ENCODE data around the gene ADAMTS2.

Gene ADAMTS2

DNA sequence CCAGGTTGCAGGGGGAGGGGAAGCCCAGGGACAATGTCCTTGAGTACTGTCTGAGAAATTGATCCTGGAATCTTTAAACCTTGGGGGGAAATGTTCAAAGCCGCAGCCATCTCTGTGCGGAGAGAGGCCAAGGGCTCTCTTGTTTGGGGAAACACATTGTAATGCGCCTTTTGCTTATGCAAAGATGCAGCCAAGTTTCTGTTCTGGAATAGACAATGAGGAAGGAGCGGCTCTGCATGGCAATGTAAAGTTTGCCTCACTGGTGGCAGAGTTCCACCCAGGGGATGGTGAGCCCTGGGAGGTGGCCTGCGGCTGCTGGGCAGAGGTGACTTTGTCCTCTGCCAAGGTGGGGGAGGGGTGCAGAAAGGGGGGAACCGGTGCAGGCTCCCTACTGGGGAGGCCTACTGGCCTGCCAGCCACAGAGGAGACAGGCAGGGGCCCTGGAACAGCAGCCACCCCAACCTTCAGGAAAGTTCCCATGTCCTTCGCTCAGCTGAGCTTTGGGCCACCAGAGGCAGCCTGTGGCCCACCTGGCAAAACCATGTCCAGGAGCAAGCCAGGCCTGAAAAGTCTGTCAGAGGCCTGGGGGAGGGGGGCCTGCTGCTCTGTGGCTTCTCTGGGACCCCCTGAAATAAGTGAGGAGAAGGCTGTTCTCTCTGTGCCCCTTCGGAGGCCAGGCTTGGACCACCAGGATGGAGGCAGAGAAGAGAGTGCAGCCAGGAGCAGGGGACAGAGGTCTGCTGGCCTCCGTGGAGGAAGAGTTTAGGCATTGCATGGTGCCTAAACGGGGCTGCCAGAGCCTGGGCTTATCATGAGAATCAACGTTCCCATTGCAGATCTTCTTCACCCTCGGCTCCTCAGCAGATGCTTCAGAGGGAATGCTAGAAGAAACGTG lies 157.3 kb downstream of the ADAMTS2 start:
- no peak for DNase-seq

DNA sequence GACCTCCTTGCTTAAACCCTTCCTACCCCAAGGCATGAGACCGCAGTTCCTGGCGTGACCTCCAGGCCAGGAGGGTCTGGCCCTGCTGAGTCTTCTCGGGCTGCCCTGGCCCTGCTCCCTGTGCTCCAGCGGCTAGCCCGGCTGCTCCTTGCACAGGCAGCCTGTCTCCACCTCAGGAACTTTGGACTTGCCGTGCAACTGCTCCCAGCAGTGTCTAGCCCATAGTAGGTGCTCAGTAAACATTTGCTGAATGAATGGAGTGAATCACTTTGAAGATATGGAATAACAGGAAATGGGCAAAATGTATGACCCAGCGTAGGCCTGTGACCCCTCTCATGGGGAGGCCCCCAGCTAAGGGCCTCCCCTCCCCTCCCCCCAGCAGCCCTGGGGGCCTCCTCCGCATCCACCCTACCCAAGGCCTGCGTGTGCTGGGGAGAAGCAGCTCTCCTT lies 158.0 kb downstream of the ADAMTS2 start:
- DNase-seq = no peak

DNA sequence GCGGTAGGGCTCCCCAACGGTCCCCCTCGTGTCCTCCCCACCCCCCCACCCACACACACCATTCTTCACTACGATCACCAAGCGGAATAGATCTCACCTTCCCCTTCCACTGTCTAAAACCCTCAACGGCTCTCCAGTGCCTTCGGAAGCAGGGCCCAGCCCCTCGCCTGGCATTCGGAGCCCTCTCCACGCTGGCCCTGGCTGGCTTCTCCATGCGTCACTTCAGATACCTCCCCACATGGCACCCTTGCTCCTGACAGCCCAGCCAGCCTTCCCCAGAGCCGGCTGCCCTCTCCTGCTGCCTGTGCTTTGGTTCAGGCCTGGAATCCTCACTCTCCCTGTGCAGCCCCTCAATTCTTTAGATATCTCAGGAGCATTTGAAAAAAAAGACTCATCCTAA lies 158.5 kb downstream of the ADAMTS2 start:
- no peak for DNase-seq

DNA sequence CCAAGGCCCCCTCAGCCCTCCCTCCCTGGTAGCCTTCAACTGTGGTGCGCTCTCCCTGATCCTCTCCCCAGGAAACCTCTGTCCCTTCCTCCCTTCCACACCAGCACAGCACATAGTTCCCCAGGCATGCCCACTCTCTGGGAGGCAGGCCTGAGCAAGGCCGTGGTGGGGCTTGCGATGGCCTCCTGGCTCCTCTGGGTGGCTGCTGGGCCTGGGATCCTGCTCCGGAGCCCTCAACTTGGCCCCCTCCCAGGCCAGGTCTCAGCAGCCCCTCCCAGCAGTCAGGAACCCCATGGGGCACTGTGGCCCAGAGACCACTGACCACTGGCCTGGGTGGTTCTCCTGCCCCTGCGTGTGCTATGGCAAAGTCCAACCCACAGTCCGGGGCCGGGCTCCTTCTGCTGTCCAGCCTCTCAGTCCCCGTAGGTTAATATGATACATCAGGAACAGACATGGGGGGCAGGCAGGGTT lies 159.3 kb downstream of the ADAMTS2 start:
- no peak for DNase-seq

DNA sequence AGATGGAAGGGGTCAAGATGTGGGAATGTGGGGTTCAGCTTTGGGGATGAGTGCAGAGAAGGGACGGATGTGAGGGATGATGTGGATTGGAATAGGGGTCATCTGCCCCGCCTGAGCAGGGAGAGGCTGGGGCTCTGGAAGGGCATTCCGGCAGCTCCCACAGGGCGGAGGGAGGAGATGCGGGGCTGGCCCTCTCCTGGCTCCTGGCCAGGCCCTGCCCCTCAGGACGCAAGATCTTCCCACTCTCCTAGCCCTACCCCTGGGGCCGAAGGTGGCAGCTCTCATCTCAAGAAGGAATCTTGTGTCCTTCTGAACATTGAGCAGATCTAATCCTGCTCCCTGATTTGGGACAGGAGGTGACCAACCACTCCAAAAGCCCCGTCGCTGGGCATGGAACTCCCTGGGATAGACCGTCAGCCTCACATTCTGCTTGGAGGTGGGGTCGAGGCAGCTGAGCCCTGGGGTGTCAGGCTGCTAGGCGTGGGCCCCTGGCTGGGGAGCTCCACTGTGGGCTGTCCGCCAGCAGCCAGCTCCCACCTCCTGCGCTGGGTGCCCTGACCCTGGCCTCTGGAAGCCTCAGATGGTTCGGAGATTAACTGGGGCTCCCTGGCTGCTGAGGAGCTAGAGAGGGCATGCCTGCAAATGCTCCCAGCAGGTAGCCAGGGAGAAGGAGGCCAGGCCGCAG lies 159.9 kb downstream of the ADAMTS2 start:
- DNase-seq = no peak

DNA sequence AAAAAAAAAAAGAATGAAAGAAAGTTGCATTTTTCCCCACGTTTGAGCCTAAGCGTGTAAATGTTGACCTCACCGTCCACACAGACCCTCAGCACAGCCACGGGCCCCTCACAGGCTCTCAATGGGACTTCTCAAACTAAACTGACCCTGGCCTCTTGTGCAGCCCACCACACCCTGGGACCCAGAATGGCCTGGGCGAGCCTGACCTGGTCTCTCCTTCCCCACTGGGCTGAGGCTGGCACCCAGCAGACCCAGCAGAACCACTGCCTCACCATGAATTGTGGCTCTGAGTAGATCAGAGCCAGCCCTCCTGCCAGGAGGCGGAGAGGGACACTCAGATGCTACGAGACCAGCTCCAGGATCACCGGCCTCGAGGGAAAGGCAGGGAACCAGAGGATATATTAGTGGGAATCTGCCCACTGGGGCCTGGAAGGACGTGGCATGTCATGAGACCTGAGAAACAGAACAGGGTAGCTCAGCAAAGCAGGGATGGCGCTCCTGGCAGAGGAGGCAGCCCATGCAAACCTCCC lies 160.7 kb downstream of the ADAMTS2 start:
- no peak for DNase-seq

DNA sequence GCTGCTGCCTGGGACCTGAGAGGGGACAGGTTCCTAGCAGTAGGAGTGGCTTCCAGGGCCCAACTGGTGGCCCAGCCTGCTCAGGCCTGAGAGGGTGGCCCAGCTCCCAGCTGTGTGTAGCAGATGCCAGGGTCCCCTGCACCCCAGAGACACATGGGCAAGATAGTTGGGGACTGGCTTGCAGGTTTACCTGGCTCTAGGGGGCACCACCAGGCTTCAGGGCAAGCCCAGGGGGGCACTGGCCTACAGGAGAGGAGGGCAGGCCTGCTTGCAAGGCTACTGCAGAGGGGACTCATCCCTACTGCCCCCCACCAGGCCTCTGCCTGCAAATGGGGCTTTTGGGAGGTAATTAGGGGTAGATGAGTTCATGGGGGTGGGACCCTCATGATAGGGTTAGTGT lies 161.8 kb downstream of the ADAMTS2 start:
- no peak for DNase-seq

DNA sequence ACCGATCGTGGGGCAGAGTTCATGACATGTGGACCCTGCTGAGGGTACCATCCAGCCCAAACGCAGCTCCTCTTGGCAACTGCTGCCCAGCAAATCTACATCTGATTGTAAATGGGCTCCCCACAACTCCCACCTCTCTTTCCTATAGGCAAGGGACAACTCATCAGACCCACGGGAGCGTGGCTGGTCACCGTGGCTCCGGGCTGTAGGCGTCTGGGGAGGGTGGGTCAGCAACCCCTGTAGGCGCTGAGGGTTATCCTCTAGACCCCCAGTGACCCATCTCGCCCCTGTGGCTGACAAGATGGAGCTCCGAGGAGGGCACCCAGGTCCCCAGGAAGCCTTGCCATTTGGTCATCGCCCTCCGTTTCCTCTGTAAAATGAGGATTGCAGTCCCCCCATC lies 162.7 kb downstream of the ADAMTS2 start:
- DNase-seq = no peak

DNA sequence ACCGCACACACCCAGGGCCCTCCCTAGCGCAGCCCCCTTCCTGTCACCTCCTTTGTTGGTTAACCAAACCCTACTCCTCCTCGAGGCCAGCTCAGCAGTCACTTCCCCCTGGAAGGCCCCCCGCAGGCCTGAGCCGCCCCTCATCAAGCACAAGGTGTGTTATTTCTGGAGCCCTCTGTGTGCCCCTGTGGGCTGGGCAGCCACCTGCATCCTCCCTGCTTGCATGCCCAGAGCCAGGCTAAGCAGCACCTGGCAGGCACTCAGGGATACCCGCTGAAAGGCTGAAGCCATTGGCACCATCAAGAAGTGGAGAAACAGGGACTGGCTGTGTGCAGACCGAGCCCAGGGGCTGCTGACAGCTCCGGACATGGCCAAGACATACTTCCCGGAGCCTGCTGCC lies 163.3 kb downstream of the ADAMTS2 start:
- no peak for DNase-seq

DNA sequence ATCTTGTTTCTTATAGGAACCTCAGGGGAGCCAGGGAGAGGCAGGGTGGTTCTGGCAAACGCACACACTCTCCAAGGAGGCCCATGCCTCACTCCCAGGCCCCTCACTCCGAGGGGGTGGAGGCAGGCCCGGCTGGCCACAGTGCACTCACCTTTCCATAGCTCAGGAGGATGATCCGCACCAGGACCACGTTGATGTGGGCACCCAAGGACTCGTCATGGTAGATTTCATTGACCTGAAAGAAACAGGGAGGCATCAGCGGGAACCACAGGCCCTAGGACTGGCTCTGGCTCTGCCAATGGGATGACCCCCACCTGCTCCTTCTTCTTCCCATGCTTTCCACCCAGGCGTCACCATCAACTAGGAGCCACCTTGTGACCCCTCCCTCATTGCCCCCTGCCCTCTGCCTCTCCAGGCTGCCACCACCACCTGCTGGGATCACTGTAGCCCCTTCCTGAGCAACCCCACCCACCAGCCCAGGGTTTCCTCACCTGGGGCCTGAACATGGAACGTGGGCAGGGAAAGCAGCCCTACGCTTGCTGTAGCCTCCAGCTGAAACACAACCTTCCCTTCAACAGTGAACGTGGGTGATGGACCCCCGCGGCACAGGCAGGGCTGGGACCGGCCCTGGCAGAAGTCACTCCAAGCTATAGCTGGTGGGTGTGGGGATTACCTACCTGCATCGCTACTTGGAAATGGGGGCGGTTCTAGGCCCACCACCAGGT lies 164.2 kb downstream of the ADAMTS2 start:
- no peak for DNase-seq

DNA sequence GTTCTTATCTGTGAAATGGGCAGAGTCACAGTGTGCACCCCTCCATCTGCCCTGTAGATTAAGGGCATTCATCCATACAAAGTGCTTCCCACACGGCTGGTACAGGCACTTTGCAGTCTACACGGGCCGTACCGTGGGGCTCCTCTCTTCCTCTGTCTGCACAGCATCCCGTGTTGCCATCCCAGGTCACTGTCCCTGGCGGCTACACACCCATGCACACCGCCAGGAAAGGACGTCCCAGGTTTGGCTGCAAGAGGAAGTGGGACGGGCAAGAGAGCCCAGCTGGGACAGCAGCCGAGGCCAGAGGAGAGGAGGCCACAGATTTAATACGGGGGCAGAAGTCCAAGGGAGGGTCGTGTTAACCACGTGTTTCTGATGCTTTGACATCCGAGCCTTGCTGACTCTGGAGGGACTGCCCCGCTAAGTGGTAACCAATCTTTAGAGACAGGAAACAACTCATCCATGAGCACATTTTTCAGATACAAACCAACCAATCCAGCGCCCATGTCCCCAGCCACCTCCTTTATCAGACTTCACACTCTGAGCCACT lies 165.1 kb downstream of the ADAMTS2 start:
- no peak for DNase-seq

DNA sequence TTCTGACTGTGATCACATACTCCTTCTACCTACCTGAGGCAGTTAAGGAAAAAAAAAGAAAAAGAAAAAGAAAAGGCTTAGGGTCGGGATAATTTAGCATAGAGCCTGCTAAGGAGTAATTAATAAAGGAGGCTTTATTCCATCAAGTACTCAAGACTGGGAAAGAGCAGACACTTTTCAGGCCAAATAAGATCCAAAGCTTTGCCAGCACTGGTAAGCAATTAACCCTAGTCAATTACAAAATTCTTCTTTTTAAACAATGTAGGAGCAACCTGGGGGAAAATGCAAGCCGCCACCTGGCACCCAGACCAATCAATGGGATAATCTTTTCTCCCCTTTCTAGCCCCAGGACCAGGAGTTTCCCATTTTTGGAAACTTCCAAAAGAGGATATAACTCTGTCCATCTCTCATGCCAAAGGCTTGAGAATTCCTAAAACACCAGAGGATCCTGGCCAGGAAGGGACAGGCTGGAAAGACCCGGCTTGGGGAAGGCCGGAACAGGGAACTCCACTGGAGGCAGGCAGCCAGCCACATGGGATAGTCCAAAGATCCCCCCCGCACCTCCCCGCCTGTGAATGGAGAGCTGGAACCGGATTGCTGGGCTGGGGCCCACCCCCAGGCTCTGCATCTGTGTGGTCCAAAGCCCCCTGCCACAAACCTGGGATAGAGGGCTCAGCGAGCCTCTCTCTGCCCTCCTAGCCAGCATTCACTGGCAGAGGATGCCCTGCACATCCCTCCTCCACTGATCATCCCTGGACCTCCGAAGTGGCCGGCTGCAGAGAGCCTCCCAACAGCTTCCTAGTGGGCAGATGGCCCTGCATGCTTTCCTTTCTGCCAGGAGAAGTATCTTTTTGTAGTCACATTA lies 167.3 kb downstream of the ADAMTS2 start:
- no peak for DNase-seq

DNA sequence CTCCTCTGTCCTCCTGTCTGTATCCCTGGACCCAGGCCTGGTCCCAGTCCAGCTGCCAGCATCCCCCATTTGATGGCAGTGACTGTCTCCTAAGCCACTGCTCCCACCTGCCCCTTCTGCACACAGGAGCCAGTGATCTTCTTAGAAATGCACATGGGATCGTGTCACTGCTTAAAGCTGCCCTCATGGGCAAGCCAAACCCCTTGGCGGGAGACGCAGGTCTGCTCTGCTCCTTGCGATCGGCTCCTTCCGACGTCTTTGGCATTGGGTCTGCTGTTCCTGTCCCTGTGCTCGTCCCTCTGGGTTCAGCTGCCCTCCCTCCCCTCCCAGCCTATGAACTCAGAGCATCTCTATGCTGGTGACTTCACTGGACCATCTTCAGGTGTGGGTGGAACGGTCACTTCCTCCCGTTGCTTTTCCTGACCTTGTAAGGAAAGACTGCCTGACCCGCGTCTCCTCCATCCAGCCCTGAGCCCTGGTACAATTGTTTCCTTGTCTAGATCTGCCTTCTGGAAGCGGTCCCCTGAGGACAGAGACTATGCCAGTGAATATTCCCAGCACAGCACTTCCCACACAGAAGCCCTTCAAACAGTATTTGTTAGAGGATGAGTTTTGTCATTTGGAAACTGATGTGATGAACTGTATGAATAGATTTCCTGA lies 168.6 kb downstream of the ADAMTS2 start:
- DNase-seq = no peak

DNA sequence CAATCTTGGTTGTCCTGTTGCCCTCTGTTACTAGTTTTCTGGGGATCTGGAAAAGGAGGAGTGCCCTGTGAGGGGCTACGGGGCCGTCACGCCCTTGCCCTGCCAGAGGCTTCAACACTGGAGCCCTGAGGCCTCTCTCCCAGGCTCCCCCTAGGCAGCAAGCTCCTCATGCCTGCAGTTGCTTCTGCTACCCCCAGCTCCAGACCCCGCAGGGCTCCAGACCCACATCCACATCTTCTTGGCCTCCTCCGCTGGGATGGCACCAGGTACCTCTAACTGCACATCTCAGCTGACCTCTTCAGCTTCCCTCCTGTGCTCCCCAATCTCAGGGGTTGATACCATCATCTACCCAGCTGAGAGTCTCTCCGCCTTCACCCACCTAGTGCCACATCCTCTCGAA lies 169.1 kb downstream of the ADAMTS2 start:
- no peak for DNase-seq

DNA sequence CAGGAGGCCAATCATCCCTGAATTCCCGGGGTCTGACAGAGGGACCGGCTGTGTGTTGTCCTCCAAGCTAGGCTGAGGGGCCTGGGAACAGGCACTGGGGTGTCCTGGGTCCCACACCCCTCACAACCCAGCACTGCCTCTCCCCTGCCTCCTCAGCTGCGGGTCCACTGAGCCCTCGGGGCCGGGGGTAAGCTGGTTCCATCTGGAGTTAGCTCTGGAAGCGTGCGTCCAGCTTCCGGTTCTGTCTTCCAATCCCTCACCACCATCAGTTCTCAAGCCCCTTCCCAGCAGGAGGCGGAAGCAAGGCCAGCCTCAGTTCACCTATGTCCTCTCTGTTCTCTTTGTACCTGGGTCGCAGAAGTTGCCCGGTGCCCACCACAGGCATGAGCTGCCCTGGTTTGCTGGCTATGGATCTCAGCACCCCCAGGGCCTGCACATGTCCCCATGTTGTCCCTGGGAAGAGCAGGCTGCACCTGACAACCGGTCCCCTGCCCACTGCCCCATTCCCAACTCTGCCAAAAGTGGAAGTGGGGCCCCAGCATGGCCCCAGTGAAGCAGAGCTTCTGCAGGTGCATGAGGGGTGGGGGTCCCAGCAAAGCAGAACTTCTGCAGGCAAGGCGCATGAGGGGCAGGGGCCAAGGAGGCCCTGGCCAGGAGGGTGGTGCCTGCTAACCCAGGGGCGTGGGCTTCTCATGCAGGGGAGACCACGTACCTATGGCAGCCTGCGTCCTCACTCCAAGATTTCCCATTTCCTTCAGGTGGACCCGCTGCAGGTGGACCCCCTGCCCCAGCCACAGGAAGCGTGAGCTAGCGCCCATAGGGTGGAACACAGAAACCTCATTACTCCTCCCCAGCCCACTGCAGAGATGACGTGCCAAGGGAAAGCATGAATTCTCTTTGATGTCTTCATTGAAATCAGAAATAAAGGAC lies 173.2 kb downstream of the ADAMTS2 start:
- no peak for DNase-seq

DNA sequence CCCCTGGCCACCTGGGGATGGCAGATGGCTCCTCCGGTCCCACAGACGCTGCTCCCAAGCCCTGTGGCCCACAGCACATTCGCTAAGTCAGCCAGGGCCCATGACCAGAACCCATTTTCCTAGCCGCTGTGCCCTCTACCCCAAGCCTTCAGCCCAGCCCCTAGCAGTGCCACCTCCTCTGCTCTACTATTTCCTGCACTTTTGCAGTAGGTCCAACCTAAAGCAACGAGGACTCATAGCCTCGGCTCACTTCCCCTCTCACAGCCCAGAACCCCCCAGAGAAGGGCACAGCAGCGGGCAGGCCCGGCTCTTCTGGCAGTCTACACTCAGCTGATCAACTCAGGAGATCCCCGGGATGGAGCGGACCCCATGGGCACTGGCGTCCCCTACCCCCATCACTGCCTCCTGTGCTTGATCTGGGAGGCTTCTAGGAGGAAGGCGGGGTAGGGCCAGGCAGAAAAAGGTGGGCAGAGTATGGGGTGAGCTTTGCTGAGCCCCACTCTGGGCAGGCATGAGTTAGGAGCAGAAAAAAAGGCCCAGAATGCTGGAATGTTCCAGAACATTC lies 173.9 kb downstream of the ADAMTS2 start:
- no peak for DNase-seq

DNA sequence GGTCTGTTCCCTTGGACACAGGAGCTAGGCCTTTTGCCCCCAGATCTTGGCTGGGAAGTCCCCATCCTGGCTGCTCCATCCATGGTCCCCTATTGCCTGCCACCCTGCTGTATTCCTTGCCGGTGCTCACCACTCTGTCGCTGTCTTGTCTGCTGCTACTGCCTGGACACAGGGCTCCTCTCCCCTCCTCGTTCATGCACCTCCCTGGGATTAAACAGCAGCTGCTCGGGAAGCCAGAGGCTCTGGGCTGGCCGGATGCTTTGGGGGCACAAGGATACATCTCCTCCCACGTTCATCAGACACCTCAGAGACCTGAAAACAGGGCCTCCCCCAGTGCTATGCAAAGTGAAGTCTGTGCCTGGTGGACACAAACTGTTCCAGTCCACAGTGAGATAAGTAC lies 174.7 kb downstream of the ADAMTS2 start:
- no peak for DNase-seq

DNA sequence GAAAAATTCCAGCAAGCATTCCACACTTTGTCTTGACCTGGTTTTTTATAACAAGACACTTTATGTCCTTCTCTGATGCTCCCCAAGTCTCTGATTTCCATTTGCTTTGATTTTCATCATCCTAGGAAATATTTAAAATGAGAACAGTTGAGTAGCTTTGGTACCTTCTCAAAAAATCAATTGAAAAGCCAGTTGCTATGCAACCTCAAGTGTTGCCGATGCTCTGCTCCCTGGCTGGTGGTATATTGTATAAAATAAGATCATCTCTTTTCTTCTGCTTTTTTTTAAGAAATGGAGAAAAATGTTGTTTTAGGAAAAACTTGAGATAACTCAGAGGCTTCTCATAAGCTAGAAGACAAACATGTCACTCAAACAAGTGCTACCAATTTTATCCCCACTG lies 175.4 kb downstream of the ADAMTS2 start:
- no peak for DNase-seq

DNA sequence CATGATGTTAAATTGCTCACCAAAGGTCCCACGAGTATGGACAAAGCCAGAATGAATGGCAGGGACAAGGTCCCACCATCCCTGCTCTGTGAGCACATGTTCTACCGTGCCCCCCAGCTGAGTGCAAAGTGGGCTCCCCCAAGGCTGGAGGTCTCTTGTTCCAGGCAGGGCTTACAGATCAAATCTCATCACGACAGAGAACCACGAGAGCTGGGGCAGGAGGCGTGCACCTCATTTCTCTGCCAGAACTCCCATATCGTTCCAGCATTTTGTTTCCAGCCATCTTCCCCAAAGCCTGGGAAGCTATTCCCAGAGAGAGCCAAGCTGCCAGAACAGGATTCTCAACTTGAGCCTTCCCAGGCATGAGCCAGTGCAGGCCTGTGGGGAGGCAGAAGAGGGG lies 176.6 kb downstream of the ADAMTS2 start:
- no peak for DNase-seq
